SU-DHL-6 (cell line): ENCODE results near the gene DACH1.
"Not testable (repeated sequence)": the region's sequence is repeated elsewhere in the genome, so short reads cannot be mapped to it uniquely, and the experiment has no call there.

Source experiments
- H2AFZ ChIP-seq: fragments of 200-600 bp; sonication (generic); 2 replicates; pipeline ENCODE4 v1.6.1; 2014; ENCODE audit warnings: low read depth, mild to moderate bottlenecking, moderate library complexity, mixed read lengths, antibody characterized with exemption, low read length; ENCODE audit not compliant: severe bottlenecking
- H3F3A ChIP-seq: fragments of 200-600 bp; shearing (Covaris generic); 2 replicates; pipeline ENCODE4 v1.6.0; 2016; ENCODE audit warnings: antibody characterized with exemption, mild to moderate bottlenecking; ENCODE audit not compliant: insufficient read depth
- H3K27ac ChIP-seq: fragments of 200-600 bp; sonication (generic); 2 replicates; pipeline ENCODE4 v1.5.1; 2016; ENCODE audit warnings: low read depth, mild to moderate bottlenecking, low read length, moderate library complexity, mixed read lengths
- H3K27me3 ChIP-seq: fragments of 200-600 bp; sonication (generic), shearing (Covaris generic); 2 replicates; pipeline ENCODE4 v1.6.0; 2014; ENCODE audit warnings: mild to moderate bottlenecking, low read length
- H3K36me3 ChIP-seq: fragments of 200-600 bp; sonication (generic); 2 replicates; pipeline ENCODE4 v1.6.1; 2014; ENCODE audit warnings: mild to moderate bottlenecking, low read length, mixed read lengths
- H3K4me2 ChIP-seq: fragments of 300-600, 200-600 bp; shearing (Covaris generic), sonication (generic); 2 replicates; pipeline ENCODE4 v1.6.0; 2014; ENCODE audit warnings: low read length, low read depth, mild to moderate bottlenecking; ENCODE audit not compliant: poor library complexity, severe bottlenecking
- H3K4me3 ChIP-seq: fragments of 200-600 bp; sonication (generic); 2 replicates; pipeline ENCODE4 v1.5.1; 2014; ENCODE audit warnings: antibody characterized with exemption, low read length, mild to moderate bottlenecking, mixed read lengths; ENCODE audit not compliant: insufficient read depth, poor library complexity, severe bottlenecking
- H3K79me2 ChIP-seq: fragments of 200-600 bp; sonication (generic); 2 replicates; pipeline ENCODE4 v1.6.1; 2014; ENCODE audit warnings: mild to moderate bottlenecking, low read length, moderate library complexity; ENCODE audit not compliant: insufficient read depth
- H3K9ac ChIP-seq: fragments of 200-600 bp; sonication (generic); 2 replicates; pipeline ENCODE4 v1.7.0; 2014; ENCODE audit warnings: mild to moderate bottlenecking, low read length
- H3K9me2 ChIP-seq: fragments of 200-600 bp; sonication (generic); replicated peaks from 2 replicates; pipeline ENCODE4 v1.6.1; 2014; ENCODE audit warnings: low read length; ENCODE audit not compliant: insufficient read depth
- H3K9me3 ChIP-seq: fragments of 200-600 bp; sonication (generic); 2 replicates; pipeline ENCODE4 v1.6.1; 2014; ENCODE audit warnings: low read length, mixed read lengths; ENCODE audit not compliant: insufficient read depth
- H4K20me1 ChIP-seq: fragments of 200-600 bp; sonication (generic); 2 replicates; pipeline ENCODE4 v1.6.1; 2014; ENCODE audit warnings: low read depth, mild to moderate bottlenecking, antibody characterized with exemption, low read length, moderate library complexity, mixed read lengths
- EZH2phosphoT487 ChIP-seq: fragments of 200-600 bp; sonication (generic), shearing (Covaris generic); conservative IDR thresholded peaks from 2 replicates; pipeline ENCODE4 v1.6.1; 2018; ENCODE audit warnings: mild to moderate bottlenecking, antibody characterized with exemption, low read length, moderate library complexity, mixed read lengths
- TF ChIP-seq, protein P1 (sequence below): fragments of 200-600 bp; sonication (generic); IDR thresholded peaks from one replicate; pipeline ENCODE4 v1.5.1; 2017; ENCODE audit warnings: antibody characterized with exemption, mild to moderate bottlenecking, low read length, moderate library complexity; ENCODE audit not compliant: insufficient read depth, poor library complexity, severe bottlenecking

The DACH1 gene

DNA sequence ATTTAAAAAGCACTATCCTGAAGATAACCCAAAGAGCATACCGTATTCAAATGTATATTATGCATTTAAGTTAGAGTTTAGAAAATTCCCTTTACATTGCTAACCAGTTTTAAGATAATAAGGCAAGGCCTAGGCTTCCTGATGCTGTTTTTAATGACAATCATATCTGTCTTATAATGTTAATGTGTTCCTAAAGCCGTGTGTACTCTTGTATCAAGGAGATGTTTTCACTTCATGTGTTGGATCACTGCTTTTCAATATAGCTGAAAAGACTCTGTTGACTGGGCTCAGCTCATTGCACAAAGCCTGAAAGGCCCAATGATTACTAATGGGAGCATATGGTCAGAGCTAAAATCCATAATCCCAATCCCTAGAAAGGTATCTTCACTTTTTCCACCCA, 81.6 kb downstream of the DACH1 start:
- Histone ChIP-seq H3F3A (no peaks in the 10 kb centered on the region), H3K27me3 (no peaks in the 10 kb centered on the region), H2AFZ (no peak overlapping the region), H4K20me1 (no peaks in the 10 kb centered on the region), H3K36me3 (no peaks in the 10 kb centered on the region; the same call in 1 of the 2 replicates), H3K9me2 (no peaks in the 10 kb centered on the region), H3K9ac (no peak overlapping the region), H3K9me3 (no peaks in the 10 kb centered on the region), H3K27ac (no peak overlapping the region), H3K4me2 (no peak overlapping the region), H3K4me3 (no peak overlapping the region), H3K79me2 (no peaks in the 10 kb centered on the region)
- TF ChIP-seq EZH2phosphoT487: no peak
- TF ChIP-seq, protein P1, sequence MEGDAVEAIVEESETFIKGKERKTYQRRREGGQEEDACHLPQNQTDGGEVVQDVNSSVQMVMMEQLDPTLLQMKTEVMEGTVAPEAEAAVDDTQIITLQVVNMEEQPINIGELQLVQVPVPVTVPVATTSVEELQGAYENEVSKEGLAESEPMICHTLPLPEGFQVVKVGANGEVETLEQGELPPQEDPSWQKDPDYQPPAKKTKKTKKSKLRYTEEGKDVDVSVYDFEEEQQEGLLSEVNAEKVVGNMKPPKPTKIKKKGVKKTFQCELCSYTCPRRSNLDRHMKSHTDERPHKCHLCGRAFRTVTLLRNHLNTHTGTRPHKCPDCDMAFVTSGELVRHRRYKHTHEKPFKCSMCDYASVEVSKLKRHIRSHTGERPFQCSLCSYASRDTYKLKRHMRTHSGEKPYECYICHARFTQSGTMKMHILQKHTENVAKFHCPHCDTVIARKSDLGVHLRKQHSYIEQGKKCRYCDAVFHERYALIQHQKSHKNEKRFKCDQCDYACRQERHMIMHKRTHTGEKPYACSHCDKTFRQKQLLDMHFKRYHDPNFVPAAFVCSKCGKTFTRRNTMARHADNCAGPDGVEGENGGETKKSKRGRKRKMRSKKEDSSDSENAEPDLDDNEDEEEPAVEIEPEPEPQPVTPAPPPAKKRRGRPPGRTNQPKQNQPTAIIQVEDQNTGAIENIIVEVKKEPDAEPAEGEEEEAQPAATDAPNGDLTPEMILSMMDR: no peak

DNA sequence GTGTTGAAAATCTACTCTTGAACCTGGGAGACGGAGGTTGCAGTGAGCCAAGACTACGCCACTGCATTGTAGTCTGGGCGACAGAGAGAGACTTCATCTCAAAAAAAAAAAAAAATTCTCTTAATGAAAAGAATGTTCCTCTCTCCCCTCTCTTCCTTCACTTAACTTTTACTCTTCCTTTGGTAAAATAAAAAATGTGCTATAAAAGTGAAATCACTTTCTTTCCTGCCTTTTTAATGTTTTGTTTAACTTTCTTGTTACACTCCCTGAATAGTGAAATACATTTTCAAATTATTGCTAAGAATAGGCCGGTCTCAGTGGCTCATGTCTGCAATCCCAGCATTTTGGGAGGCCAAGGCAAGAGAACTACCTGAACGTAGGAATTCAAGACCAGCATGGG, 86.5 kb downstream of the DACH1 start:
- Histone ChIP-seq H3K4me2 (no peak overlapping the region), H3K27me3 (no peaks in the 10 kb centered on the region), H3K9me2 (no peaks in the 10 kb centered on the region), H3F3A (no peaks in the 10 kb centered on the region), H2AFZ (no peak overlapping the region), H3K27ac (no peak overlapping the region), H3K9ac (no peak overlapping the region), H3K4me3 (no peak overlapping the region), H4K20me1 (no peaks in the 10 kb centered on the region), H3K79me2 (no peaks in the 10 kb centered on the region), H3K36me3 (no peaks in the 10 kb centered on the region), H3K9me3 (no peaks in the 10 kb centered on the region)
- TF ChIP-seq, protein P1: no peak
- TF ChIP-seq EZH2phosphoT487: no peak

DNA sequence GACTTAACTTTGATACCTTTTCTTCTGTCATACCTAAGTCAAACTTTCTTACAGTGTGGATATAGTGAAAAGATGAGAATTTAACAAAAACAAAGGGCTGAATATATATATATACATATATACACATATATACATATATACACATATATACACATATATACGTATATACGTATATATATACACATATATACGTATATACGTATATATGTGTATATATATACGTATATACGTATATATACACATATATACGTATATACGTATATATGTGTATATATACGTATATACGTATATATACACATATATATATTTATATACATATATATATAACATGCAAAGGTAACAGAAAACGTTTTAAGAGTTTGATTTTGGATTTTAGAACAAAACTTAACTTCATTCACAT, 88.0 kb downstream of the DACH1 start:
- H3K9ac ChIP-seq, H3K9me2 ChIP-seq, H3K27ac ChIP-seq, H2AFZ ChIP-seq, H3F3A ChIP-seq, H3K79me2 ChIP-seq, H3K4me2 ChIP-seq, H3K27me3 ChIP-seq, H3K4me3 ChIP-seq, H3K36me3 ChIP-seq, H3K9me3 ChIP-seq, H4K20me1 ChIP-seq: not testable (repeated sequence)

DNA sequence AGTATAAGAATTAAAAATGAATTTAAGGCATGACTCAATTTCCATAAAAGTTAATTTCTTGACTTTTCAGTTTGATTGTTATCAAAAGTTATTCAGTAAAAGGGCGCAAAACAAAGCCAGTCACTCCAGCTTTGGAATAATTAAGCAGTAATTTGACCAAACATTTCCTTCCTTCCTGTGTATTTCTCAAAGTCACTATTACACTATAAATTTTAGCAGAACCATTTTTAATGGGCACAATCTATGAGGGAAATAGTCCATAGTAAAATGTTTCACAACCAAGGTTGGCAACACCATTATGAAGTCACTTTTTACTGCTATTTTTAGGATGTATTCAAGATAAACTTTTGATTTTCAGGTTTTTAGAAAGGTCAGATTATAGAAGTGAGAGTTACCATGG, 91.0 kb downstream of the DACH1 start:
- TF ChIP-seq, protein P1: no peak
- no peak for TF ChIP-seq EZH2phosphoT487
- H3K36me3 ChIP-seq: no peaks in the 10 kb centered on the region
- no peaks in the 10 kb centered on the region for H3K9me3 ChIP-seq
- H3K9ac ChIP-seq: no peak overlapping the region
- no peak overlapping the region for H3K4me3 ChIP-seq
- H3K9me2 ChIP-seq: no peaks in the 10 kb centered on the region
- no peaks in the 10 kb centered on the region for H3K27me3 ChIP-seq
- H4K20me1 ChIP-seq: no peaks in the 10 kb centered on the region
- H3K79me2 ChIP-seq: no peaks in the 10 kb centered on the region
- H2AFZ ChIP-seq: no peak overlapping the region
- no peak overlapping the region for H3K4me2 ChIP-seq
- no peaks in the 10 kb centered on the region for H3F3A ChIP-seq
- no peak overlapping the region for H3K27ac ChIP-seq
